B cell (primary cell): ENCODE results near the gene SHMT1. TPM values are rescaled to one million over a fixed set of nuclear protein-coding genes. Genes with fewer than 3 reads are reported as not detected.

Source experiments
- ATAC-seq: fragments of 200-7000 bp; cut with Tn5 transposase; one replicate; pipeline ENCODE4 v1.10.0; 2021; ENCODE audit warnings: low read depth, mild to moderate bottlenecking, moderate number of reproducible peaks, moderate library complexity
- CTCF ChIA-PET: fragments of 350-600 bp; sonication (Branson Sonifier 250); formaldehyde crosslinking; loops from one replicate; lab custom pipeline; 2021; ENCODE audit warnings: antibody characterized with exemption, inconsistent platforms; lab: Charles Lee
- POLR2A ChIA-PET: fragments of 350-600 bp; sonication (Branson Sonifier 250); formaldehyde crosslinking; loops from one replicate; lab custom pipeline; 2021; ENCODE audit warnings: antibody characterized with exemption; lab: Charles Lee
- DNase-seq: peaks from one replicate; pipeline ENCODE4 v3.0.0; 2013
- H2AFZ ChIP-seq: 2 replicates; pipeline ENCODE4 v1.6.1; 2012; ENCODE audit warnings: mild to moderate bottlenecking, low read depth, low read length; ENCODE audit not compliant: insufficient read depth, poor library complexity, severe bottlenecking
- H3K27ac ChIP-seq, 2 donors: 1 replicate in 1 of 2; 2 replicates in 1 of 2; pipeline ENCODE4 v1.5.1; 2012 to 2013; ENCODE audit warnings: low read length in 2 of 2, mild to moderate bottlenecking in 2 of 2, moderate library complexity in 1 of 2
- H3K27me3 ChIP-seq, 4 experiments: fragments of 200-600 bp in 1 of 4; sonication (generic) in 1 of 4; replicated peaks in 1 of 4; 1 replicate in 2 of 4; 2 replicates in 2 of 4; pipeline versions ENCODE4 v1.6.1 to v1.7.0; 2013 to 2016; ENCODE audit warnings: low read length in 3 of 4, mild to moderate bottlenecking in 2 of 4, mixed read lengths in 1 of 4, moderate library complexity in 1 of 4; ENCODE audit not compliant: insufficient read depth in 4 of 4, control insufficient read depth in 3 of 4; ENCODE audit errors: control extremely low read depth in 1 of 4
- H3K36me3 ChIP-seq, 2 experiments: replicated peaks in 1 of 2; 1 replicate in 1 of 2; 2 replicates in 1 of 2; pipeline versions ENCODE4 v1.6.1 to v1.7.1; 2013; ENCODE audit warnings: low read length in 1 of 2; ENCODE audit not compliant: insufficient read depth in 2 of 2, control insufficient read depth in 1 of 2; ENCODE audit errors: control extremely low read depth in 1 of 2, extremely low read depth in 1 of 2
- H3K4me1 ChIP-seq, 2 donors: fragments of 200-600 bp in 1 of 2; sonication (generic) in 1 of 2; 1 replicate in 1 of 2; 2 replicates in 1 of 2; pipeline versions ENCODE4 v1.5.1 to v1.6.1; 2013 to 2017; ENCODE audit warnings: low read length in 2 of 2; ENCODE audit not compliant: control insufficient read depth in 2 of 2, insufficient read depth in 2 of 2
- H3K4me2 ChIP-seq: replicated peaks from 2 replicates; pipeline ENCODE3; 2012; ENCODE audit warnings: mild to moderate bottlenecking, low read depth, low read length; ENCODE audit not compliant: poor library complexity, severe bottlenecking
- H3K4me3 ChIP-seq, 5 experiments: fragments of 200-600 bp in 1 of 5; sonication (generic) in 1 of 5; 1 replicate in 3 of 5; 2 replicates in 2 of 5; pipeline versions ENCODE4 v1.5.1 to v1.7.0; 2011 to 2016; ENCODE audit warnings: low read length in 4 of 5, mild to moderate bottlenecking in 4 of 5, low read depth in 2 of 5, control low read depth in 1 of 5, moderate library complexity in 1 of 5; ENCODE audit not compliant: insufficient read depth in 1 of 5; ENCODE audit errors: control extremely low read depth in 1 of 5, extremely low read depth in 1 of 5
- H3K79me2 ChIP-seq: fragments of 200-600 bp; sonication (generic); one replicate; pipeline ENCODE4 v1.6.0; 2016; ENCODE audit warnings: low read length; ENCODE audit not compliant: control insufficient read depth, insufficient read depth
- H3K9ac ChIP-seq: fragments of 200-600 bp; sonication (generic); 2 replicates; pipeline ENCODE4 v1.6.1; 2017; ENCODE audit warnings: mild to moderate bottlenecking, low read length, moderate library complexity
- H3K9me3 ChIP-seq, 3 donors: one replicate each; pipeline versions ENCODE4 v1.6.1 to v1.7.1; 2013; ENCODE audit warnings: low read length in 2 of 3; ENCODE audit not compliant: control insufficient read depth in 2 of 3, insufficient read depth in 1 of 3; ENCODE audit errors: control extremely low read depth in 1 of 3
- H4K20me1 ChIP-seq: 2 replicates; pipeline ENCODE4 v1.6.0; 2012; ENCODE audit warnings: mild to moderate bottlenecking, low read length; ENCODE audit not compliant: insufficient read depth, control insufficient read depth, poor library complexity, severe bottlenecking
- H3K27ac Mint-ChIP-seq: one replicate; pipeline ENCODE4 v1.8.0; 2021; ENCODE audit warnings: mixed read lengths
- H3K27me3 Mint-ChIP-seq: one replicate; pipeline ENCODE4 v1.8.0; 2021; ENCODE audit warnings: mixed read lengths
- H3K4me1 Mint-ChIP-seq: one replicate; pipeline ENCODE4 v1.8.0; 2021; ENCODE audit warnings: mixed read lengths
- H3K4me3 Mint-ChIP-seq: one replicate; pipeline ENCODE4 v1.8.0; 2021; ENCODE audit warnings: mixed read lengths
- H3K9me3 Mint-ChIP-seq: one replicate; pipeline ENCODE4 v1.8.0; 2022; ENCODE audit warnings: mixed read lengths; ENCODE audit not compliant: insufficient read depth
- CTCF ChIP-seq: fragments of 200-600 bp; IDR thresholded peaks from one replicate; pipeline ENCODE4 v1.8.0; 2022; ENCODE audit warnings: antibody characterized with exemption, mild to moderate bottlenecking
- EZH2 ChIP-seq: IDR thresholded peaks from 2 replicates; pipeline ENCODE4 v1.6.1; 2012; ENCODE audit warnings: borderline replicate concordance, low read depth, mild to moderate bottlenecking, moderate library complexity, low read length; ENCODE audit not compliant: insufficient read depth, poor library complexity, severe bottlenecking
- WGBS: methylation state at CpG from one replicate; pipeline ENCODE4 v1.1.5; 2013; ENCODE audit warnings: missing lambda C conversion rate; ENCODE audit not compliant: insufficient coverage; 5-methylcytosine and 5-hydroxymethylcytosine counted together
- intact Hi-C: fragments of 100-400 bp; cut with micrococcal nuclease; formaldehyde crosslinking; loops from one replicate; pipeline ENCODE4 v1.10.0; 2022
- polyA plus RNA-seq: library from polyadenylated mRNA; depleted of rRNA; stranded (reverse); fragments of >200 nt; gene quantifications from 2 replicates; pipeline ENCODE4 v1.2.3, GENCODE V29; 2012
- total RNA-seq, 2 donors: library from RNA; stranded (reverse); fragments of 120-200 nt in 1 of 2; gene quantifications; 1 replicate in 1 of 2; 2 replicates in 1 of 2; pipeline versions ENCODE4 v1.2.3 to v1.2.4, GENCODE V29; 2013 to 2022

The SHMT1 gene
- total and polyA plus RNA-seq, 2 donors (not counting 1 experiment from before 2014, with no cell fraction given): 6.9 to 23.5 TPM

- H3K4me1 ChIP-seq: peaks cover 42 to 60% of the 10 kb centered on the region in 2 donors
- intact Hi-C loops: no loop called here
- H2AFZ ChIP-seq: no peak overlapping the region
- TF ChIP-seq EZH2: no peak
- H3K4me3 Mint-ChIP-seq: peak overlapping the region; percentile 44
- ChIA-PET POLR2A (interaction anchor here (0.6 kb wide), 1 partner anchor 134 kb away, joined by 3 read pairs; no protein-coding TSS in a partner anchor), CTCF (no interaction called here)
- H3K27me3 ChIP-seq: no peaks in the 10 kb centered on the region
- no peak for DNase-seq
- H3K9ac ChIP-seq: no peak overlapping the region
- no peak overlapping the region for H3K27ac ChIP-seq
- H3K9me3 ChIP-seq: peaks cover 0 to 14% (median 0%) of the 10 kb centered on the region in 3 donors
- no peaks in the 10 kb centered on the region for H3K27me3 Mint-ChIP-seq
- H3K4me2 ChIP-seq: peak overlapping the region; percentile 20
- H3K36me3 ChIP-seq: peaks cover 0 to 64% of the 10 kb centered on the region in 2 experiments
- H3K4me1 Mint-ChIP-seq: peaks cover 72% of the 10 kb centered on the region
- H3K4me3 ChIP-seq: no peak overlapping the region
- H4K20me1 ChIP-seq: peaks cover 80% of the 10 kb centered on the region
- peaks cover 83% of the 10 kb centered on the region for H3K79me2 ChIP-seq
- no peaks in the 10 kb centered on the region for H3K9me3 Mint-ChIP-seq
- no peak for ATAC-seq
- peak overlapping the region; percentile 26 for H3K27ac Mint-ChIP-seq
- 95% methylated on average over 14 of the region's 18 CpGs for WGBS
Observed at GRCh38 chr17:18318771-18319450, 44.4 kb downstream of the SHMT1 start.

- H3K9me3 Mint-ChIP-seq: no peaks in the 10 kb centered on the region
- intact Hi-C loops: no loop called here
- no peak overlapping the region for H3K4me3 ChIP-seq
- no peaks in the 10 kb centered on the region for H3K27me3 ChIP-seq
- peaks cover 47 to 68% of the 10 kb centered on the region in 2 donors for H3K4me1 ChIP-seq
- ChIA-PET CTCF (no interaction called here), POLR2A (interaction anchor here (0.6 kb wide), 1 partner anchor 23 kb away, joined by 3 read pairs; no protein-coding TSS in a partner anchor)
- no peak overlapping the region for H3K27ac ChIP-seq
- DNase-seq: no peak
- H3K79me2 ChIP-seq: peaks cover 87% of the 10 kb centered on the region
- H3K36me3 ChIP-seq: peaks cover 0 to 56% of the 10 kb centered on the region in 2 experiments
- H3K27me3 Mint-ChIP-seq: no peaks in the 10 kb centered on the region
- ATAC-seq: no peak
- peak overlapping the region; percentile 10 for H3K27ac Mint-ChIP-seq
- 96% methylated on average over 6 of the region's 7 CpGs for WGBS
- H3K9me3 ChIP-seq: peaks cover 0 to 14% (median 0%) of the 10 kb centered on the region in 3 donors
- peaks cover 72% of the 10 kb centered on the region for H4K20me1 ChIP-seq
- H3K9ac ChIP-seq: no peak overlapping the region
- H3K4me3 Mint-ChIP-seq: peak overlapping the region; percentile 53
- peak overlapping the region; percentile 31 for H3K4me2 ChIP-seq
- H2AFZ ChIP-seq: no peak overlapping the region
- TF ChIP-seq CTCF (no peak), EZH2 (no peak)
- H3K4me1 Mint-ChIP-seq: peaks cover 79% of the 10 kb centered on the region
Observed at GRCh38 chr17:18318117-18318516, 45.2 kb downstream of the SHMT1 start.
